SHP77 treated with DMSO at 0.1 percent for 48 hours (cell line): ENCODE results near the gene PCBP3.

ENCODE experiments used
- DNase-seq: peaks from one replicate; lab custom pipeline; 2025; lab: John Stamatoyannopoulos, UW

PCBP3 gene

DNA sequence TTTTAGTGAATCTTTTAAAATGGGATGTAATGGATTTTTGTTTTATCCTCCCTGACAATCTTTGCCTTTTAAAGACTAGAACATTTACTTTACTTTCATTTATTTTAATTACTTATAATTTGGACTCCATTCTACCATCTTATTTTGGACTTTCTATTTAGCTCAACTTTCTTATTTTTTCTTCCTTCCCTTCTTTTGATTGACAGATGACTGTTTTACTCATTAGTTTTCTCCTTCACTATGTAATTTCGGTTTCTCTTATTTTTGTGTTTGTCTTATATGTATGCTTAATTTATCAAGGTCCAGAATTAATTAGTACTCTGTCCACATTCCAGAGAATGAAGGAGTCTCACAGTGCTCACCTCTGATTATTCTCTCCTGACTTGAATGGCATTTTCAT lies 109.9 kb downstream of the PCBP3 start:
- DNase-seq, result no peak

DNA sequence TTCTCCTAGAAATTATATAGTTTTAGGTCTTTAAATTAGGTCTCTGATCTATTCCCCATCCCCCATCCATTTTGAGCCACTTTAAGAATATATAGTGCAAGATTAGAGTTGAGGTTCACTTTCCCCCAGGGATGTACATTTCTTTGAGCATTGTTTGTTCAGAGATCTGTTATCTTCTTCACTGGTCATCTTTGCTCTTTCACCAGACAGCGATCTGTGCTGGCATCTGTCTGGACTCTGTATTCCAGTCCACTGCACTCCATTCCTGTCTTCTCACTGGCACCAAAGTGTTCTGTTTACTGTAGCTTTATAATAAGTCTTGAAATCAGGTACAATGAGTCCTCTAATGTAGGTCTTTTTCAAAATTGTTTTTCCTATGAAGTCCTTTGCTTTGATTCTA lies 112.5 kb downstream of the PCBP3 start:
- DNase-seq, result no peak

DNA sequence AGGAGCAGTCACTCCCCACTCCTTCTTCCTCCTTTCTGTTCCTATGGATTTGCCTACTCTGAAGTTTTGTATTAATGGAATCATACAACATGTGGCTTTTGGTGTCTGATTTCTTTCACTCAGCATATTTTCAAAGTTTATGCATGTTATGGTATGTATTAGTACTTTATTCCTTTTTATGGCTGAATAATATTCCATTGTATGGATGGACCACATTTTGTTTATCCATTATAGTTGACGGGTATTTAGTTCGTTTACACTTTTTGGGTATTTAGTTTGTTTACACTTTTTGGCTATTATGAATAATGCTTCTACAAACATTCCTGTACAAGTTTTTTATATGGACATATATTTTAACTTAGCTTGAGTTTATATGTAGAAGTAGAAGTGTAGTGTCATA lies 113.1 kb downstream of the PCBP3 start:
- no peak for DNase-seq

DNA sequence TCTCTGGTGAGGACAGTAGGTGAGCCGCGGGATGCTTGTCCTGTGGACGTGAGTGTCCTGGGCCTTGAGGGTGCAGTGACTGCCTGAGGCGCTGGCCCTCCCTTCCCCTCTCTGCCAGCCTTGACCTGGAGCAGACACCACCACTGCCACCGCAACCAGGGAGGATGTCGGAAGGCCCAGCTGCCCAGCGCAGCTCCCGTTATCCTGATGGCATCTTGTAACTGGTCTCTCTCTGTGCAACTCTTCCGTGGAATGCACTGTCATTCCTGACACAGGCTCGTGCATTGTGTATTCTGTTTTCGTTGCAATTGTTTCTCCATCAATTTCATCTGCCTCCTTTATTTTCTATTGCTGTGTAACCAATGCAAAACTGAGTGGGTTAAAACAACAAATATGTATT lies 118.2 kb downstream of the PCBP3 start:
- DNase-seq, result no peak

DNA sequence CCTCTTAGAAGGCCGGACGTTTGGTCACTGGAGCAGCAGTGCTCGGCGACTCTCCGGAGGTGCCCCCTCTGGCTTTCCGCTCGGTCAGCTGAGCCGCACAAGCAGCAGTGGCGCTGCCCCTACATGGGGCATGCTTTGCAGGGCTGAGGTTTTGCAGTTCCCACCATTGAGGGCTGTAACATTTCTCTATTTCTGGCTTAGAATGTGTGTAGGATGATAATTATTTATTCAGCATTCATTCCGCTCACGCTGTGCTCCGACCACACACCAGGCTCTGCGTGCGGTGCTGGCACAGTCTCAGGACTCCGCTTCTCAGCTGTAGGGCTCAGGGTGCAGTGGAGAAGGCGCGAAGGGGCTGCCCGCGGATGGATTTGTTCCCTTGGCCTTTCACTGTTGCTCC lies 119.5 kb downstream of the PCBP3 start:
- DNase-seq, result no peak

DNA sequence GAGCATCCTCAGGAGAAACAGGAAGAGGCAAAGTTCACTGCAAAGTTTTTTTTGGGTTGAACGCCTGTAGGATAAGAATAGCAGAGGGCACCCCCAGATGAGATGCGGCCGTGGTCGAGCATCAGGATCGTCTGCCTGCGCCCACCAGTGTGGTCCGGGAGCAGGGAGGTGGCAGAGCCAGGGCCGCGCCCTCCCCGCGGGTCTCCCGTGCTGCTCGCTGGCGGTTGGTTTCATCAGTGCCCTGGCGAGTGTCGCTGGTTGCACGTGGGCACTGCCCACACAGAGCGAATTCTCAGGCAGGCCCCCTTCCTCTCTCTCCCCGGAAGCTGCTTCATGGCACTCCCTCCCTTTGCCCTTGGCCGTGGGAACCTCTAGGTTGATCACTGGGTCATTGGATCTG lies 120.0 kb downstream of the PCBP3 start:
- DNase-seq, result no peak

- DNase-seq, result no peak
Measured at GRCh38 chr21:45764792-45765191, 121.3 kb downstream of the PCBP3 start.

DNA sequence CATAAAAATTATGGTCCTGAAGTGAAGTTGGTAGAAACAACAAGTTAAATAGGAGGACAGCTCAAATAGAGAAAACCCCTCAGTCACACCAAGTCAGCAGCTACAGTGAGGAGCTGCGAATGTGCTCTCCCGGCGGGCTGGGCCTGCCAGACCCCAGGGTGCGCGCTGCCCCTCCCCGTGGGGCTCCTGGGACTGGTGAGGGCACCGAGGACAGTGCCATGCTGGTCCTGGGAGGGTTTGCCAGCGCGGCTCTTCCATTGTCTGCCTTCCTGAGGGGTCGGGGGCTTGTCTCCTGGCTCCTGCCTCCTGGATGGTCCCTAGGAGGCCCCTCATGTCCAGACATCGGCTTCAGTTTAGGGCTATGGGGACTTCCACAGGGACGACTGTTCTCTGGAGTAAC lies 121.8 kb downstream of the PCBP3 start:
- no peak for DNase-seq

DNA sequence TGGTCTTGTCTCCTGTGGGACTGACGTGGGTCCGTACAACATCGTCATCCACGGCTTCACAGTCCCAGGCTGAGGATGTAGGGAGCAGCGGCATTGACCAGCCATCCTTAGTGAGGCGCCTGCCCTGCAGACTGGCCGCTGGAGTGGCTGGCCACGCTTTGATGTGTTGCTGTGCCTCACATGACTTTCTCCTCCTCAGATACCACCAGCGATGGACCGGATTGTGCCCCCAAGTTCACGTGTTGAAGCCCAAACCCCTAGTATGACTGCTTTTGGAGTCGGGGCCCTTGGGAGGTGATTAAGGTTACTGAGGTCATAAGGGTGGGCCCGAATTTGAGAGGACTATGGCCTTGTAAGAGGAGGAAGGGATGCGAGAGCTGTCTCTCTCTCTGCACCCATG lies 122.5 kb downstream of the PCBP3 start:
- no peak for DNase-seq

DNA sequence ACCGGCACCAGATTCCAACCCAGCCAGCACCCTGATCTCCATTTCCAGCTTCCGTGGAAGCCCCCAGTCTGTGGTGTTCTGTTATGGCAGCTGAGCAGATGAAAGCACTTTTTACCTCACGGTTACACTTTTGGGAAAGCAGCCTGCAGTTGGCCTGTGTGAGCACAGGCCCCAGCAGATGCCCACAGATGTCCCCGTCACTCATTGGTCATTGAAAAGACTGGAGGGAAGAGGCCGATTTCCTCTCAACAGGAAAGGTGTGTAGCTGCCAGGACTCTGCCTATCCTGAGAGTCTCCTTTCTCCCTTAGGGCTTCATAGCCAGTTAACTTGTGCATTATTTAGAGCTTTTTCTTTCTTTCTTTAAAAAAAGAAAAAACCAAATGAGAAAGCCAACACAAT lies 123.0 kb downstream of the PCBP3 start:
- no peak for DNase-seq

DNA sequence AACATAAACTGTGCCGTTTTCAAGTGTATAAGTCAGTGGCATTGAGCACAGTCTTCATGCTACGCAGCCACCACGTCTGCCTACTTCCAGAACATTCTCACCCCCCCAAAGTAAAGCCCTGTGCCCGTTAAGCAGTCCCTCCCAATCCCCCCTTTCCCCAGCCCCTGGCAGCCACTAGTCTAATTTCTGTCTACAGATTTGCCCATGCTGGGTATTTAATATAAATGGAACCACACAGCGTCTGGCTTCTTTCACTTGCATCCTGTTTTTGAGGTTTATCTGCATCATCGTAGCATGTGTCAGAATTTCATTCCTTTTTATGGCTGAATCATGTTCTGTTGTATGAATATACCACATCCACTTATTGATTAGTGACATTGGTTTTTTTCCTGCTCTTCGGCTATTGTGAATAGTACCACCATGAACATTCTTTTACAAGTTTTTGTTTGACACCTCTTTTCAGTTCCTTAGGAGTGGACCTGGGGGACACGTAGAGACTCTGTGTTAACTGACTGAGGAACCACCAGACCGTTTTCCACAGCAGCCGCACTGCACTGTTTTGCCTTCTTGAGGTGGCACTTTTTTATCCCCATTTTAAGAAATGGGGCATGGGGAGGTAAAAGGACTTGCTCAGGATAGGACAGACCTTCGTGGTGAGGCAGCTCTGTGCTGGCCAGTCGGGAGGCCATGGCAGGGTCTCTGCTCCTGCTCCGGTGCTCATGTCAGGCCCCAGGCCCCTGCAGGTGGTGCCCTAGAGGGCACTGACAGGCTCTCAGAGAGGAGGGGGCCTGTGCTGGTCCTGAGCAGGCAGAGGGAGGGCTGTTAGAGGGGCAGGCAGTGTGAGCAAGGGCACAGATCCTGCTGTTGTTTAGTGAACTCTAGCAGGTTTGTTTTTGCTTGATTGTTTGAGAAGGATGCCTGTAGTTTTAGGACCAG lies 123.8 kb downstream of the PCBP3 start:
- no peak for DNase-seq

GRCh38 chr21:45768011-45768739 lies 124.7 kb downstream of the PCBP3 start:
- DNase-seq, result no peak

- DNase-seq, result no peak
Measured at GRCh38 chr21:45768740-45769048, 125.2 kb downstream of the PCBP3 start.

DNA sequence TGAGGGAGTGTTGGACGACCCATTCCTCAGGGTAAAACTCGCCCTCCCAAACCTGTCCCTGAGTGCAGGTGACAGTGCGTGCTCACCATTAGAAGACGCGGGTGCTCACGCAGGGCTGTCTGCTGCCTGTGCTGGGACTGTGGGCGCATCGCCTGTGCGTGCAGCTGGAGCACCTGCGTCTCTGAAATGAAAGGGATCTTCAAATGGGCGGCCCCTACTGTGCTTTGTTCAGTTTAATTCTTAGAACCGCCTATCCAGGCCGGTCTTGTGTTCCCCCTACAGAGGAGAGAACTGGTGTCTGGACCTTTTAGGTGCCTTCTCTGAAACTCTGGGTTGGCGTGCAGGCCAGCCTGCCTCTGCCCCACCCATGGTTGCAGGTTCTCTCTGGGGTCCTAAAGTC lies 125.8 kb downstream of the PCBP3 start:
- no peak for DNase-seq

DNA sequence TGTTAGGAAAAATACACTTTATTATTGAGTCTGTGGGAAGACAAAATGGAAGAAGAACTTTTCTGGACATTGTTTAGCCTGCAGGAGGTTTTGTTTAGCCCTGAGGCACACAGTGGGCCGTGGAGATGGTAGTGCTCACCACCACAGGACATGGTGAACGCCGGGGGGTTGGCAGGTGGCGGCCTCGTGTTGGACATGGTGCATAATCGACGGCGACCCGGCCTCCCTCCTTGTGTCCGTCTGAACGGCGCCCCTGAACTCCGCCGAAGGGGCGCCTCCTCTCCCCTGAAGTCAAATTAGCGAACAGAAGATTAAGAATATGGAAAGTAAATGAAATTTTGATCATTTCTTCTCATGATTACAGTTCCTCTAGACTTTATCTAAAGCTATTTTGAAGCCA lies 126.4 kb downstream of the PCBP3 start:
- DNase-seq, result no peak

DNA sequence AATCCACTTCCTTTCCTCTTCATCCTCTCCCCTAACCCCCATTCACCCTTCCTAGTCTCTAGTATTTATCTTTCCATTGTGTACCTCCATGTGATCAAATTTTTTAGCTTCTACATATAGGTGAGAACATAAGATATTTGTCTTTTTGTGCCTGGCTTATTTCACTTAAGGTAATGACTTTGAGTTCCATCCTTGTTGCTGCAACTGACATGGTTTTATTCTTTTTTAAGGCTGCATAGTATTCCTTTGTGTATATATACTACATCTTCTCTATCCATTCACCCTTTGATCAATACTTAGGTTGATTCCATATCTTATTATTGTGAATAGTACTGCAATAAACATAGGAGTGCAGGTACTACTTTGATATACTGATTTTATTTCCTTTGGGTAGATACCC lies 128.7 kb downstream of the PCBP3 start:
- no peak for DNase-seq

DNA sequence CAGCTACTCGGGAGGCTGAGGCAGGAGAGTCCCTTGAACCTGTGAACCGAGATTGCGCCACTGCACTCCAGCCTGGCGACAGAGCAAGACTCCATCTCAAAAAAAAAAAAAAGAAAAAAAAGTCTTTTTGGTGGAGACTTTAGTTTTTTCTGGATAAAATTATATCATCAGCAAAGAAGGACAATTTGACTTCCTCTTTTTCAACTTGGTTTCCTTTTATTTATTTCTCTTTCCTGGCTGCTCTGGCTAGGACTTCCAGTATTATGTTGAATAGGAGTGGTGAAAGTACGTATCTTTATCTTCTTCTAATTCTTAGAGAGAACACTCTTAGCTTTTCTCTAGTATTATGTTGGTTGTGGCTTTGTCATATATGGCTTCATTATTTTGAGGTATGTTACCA lies 130.8 kb downstream of the PCBP3 start:
- DNase-seq, result no peak

DNA sequence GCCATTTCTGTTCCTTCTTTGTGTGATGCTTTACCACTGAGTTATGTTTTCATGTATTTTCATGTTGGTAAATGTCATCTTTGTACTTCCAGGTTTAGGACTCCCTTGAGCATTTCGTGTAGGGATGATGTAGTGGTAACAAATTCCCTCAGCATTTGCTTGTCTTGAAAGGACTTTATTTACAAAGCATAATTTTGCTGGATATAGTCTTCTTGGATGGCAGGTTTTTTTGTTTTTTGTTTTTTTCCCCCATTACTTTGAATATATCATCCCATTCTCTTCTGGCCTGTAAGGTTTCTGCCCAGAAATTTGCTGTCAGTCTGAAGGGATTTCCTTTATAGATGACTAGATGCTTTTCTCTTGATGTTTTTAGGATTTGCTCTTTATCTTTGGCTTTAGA lies 133.4 kb downstream of the PCBP3 start:
- no peak for DNase-seq

GRCh38 chr21:45778686-45779085 lies 135.2 kb downstream of the PCBP3 start:
- no peak for DNase-seq

GRCh38 chr21:45779226-45779625 lies 135.7 kb downstream of the PCBP3 start:
- no peak for DNase-seq

GRCh38 chr21:45780647-45781046 lies 137.1 kb downstream of the PCBP3 start:
- no peak for DNase-seq

- no peak for DNase-seq
Measured at GRCh38 chr21:45781741-45782140, 138.2 kb downstream of the PCBP3 start.

GRCh38 chr21:45786660-45787059 lies 143.1 kb downstream of the PCBP3 start:
- no peak for DNase-seq

GRCh38 chr21:45787371-45787770 lies 143.8 kb downstream of the PCBP3 start:
- no peak for DNase-seq
